Measurements from ENCODE around the gene FLT3LG. TPM values are rescaled to one million over a fixed set of nuclear protein-coding genes. Genes with fewer than 3 reads are reported as not detected.
A peak's percentile ranks its signal among the peaks of the same experiment; 100 is the strongest.

FLT3LG gene
- total and polyA plus RNA-seq, 2 experiments from 2014 or later, result 1.3 to 4.6 TPM

DNA sequence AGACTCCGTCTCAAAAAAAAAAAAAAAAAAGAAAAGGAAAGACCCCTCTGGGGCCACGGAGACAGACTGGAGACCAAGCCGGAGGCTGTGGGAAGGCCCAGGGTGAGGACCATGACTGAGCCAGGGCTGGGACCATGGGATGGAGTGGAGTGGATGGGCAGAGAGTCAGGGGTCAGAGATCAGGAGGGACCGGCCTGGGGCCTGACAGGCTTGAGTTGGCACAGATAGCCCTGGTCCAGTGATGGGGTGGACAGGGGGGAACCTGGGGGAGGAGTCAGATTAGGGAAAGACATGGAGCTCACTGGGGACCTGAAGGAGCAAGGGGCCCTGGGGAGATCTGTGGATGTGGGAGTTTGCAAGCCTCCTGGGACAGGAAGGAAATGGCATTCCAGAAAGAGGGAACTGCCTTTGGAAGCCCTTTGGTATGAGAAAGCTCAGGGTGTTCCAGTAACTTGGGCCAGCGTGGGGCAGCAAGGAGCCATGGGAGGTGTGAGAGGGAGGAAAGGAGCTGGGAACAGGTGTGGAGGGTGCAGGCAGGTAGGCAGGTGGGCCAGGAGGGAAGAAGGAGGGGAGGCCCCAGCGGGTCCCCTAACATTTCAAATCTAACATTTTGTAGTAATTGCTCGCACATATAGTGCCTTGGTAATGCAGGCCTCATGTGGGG lies 7.1 kb downstream of the FLT3LG start:
- whole genome bisulfite sequencing, 2 experiments (ENCODE audit: low coverage in 1 of 2, low lambda C conversion rate in 2 of 2, missing lambda C conversion rate in 2 of 2), result 84 to 91% methylated on average over 5 to 7 of the region's 7 CpGs
- in situ Hi-C loops (cut with MboI), result no loop called here

GRCh38 chr19:49486232-49486631 lies 12.2 kb downstream of the FLT3LG start:
- H3K27me3 ChIP-seq (replicated peaks; ENCODE audit: insufficient read depth), result no peaks in the 10 kb centered on the region
- no peak overlapping the region for H3K4me2 ChIP-seq (ENCODE audit: unreplicated experiment)
- peaks cover 24% of the 10 kb centered on the region for H3K36me3 ChIP-seq (ENCODE audit: low read depth)
- H3K9me3 ChIP-seq (ENCODE audit: low read depth), result no peaks in the 10 kb centered on the region
- H3K4me1 ChIP-seq (ENCODE audit: insufficient read depth), result peaks cover 7% of the 10 kb centered on the region; the same call in 1 of the 2 replicates
- WGBS, 2 experiments (ENCODE audit: low coverage in 1 of 2, low lambda C conversion rate in 2 of 2, missing lambda C conversion rate in 2 of 2), result 91 to 92% methylated on average over 7 of the region's 7 CpGs
- H3K4me3 ChIP-seq, result no peak overlapping the region
- in situ Hi-C loops (cut with MboI), result no loop called here
- TF ChIP-seq EZH2 (IDR thresholded peaks at IDR 0.05; ENCODE audit: insufficient read depth, poor library complexity, severe bottlenecking), result no peak
- TF ChIP-seq EZH2phosphoT487 (IDR thresholded peaks at IDR 0.05; ENCODE audit: insufficient read depth, low read depth), result no peak
- H3F3A ChIP-seq (ENCODE audit: insufficient read depth), result peaks cover 31% of the 10 kb centered on the region
- no peak for DNase-seq
- H3K27ac ChIP-seq, result no peak overlapping the region
- peaks cover 12% of the 10 kb centered on the region; the same call in 1 of the 2 replicates for H4K20me1 ChIP-seq (ENCODE audit: insufficient read depth)
- H3K9me2 ChIP-seq (ENCODE audit: insufficient read depth), result no peaks in the 10 kb centered on the region
- H2AFZ ChIP-seq, result peak overlapping the region; percentile 81; the same call in 1 of the 2 replicates
- no peak overlapping the region for H3K9ac ChIP-seq
- H3K79me2 ChIP-seq (ENCODE audit: insufficient read depth), result peaks cover 39% of the 10 kb centered on the region

More for the DNA sequence above, 7.1 kb downstream of the FLT3LG start:
- TF ChIP-seq EZH2 (IDR thresholded peaks at IDR 0.05; ENCODE audit: insufficient read depth, poor library complexity, severe bottlenecking), result no peak
- no peak for TF ChIP-seq EZH2phosphoT487 (IDR thresholded peaks at IDR 0.05; ENCODE audit: insufficient read depth, low read depth)
- Histone ChIP-seq H2AFZ (no peak overlapping the region), H3K9ac (no peak overlapping the region), H3K27me3 (replicated peaks; ENCODE audit: insufficient read depth) (no peaks in the 10 kb centered on the region), H3K9me2 (ENCODE audit: insufficient read depth) (no peaks in the 10 kb centered on the region), H3K4me3 (no peak overlapping the region), H3K4me2 (ENCODE audit: unreplicated experiment) (no peak overlapping the region), H3F3A (ENCODE audit: insufficient read depth) (no peaks in the 10 kb centered on the region), H3K4me1 (ENCODE audit: insufficient read depth) (no peaks in the 10 kb centered on the region), H4K20me1 (ENCODE audit: insufficient read depth) (no peaks in the 10 kb centered on the region), H3K79me2 (ENCODE audit: insufficient read depth) (no peaks in the 10 kb centered on the region), H3K36me3 (ENCODE audit: low read depth) (no peaks in the 10 kb centered on the region), H3K9me3 (ENCODE audit: low read depth) (no peaks in the 10 kb centered on the region), H3K27ac (no peak overlapping the region)
- DNase-seq, result no peak

GRCh38 chr19:49486710-49487276 lies 12.8 kb downstream of the FLT3LG start:
- peak overlapping the region; percentile 81 for H2AFZ ChIP-seq
- TF ChIP-seq EZH2 (IDR thresholded peaks at IDR 0.05; ENCODE audit: insufficient read depth, poor library complexity, severe bottlenecking) (no peak), EZH2phosphoT487 (IDR thresholded peaks at IDR 0.05; ENCODE audit: insufficient read depth, low read depth) (no peak)
- in situ Hi-C loops (cut with MboI), result no loop called here
- DNase-seq, result no peak
- H4K20me1 ChIP-seq (ENCODE audit: insufficient read depth), result peaks cover 12% of the 10 kb centered on the region; the same call in 1 of the 2 replicates
- no peaks in the 10 kb centered on the region for H3K9me3 ChIP-seq (ENCODE audit: low read depth)
- no peak overlapping the region for H3K4me2 ChIP-seq (ENCODE audit: unreplicated experiment)
- peaks cover 35% of the 10 kb centered on the region for H3F3A ChIP-seq (ENCODE audit: insufficient read depth)
- H3K9ac ChIP-seq, result peak overlapping the region; percentile 22; the same call in 1 of the 2 replicates
- H3K27me3 ChIP-seq (replicated peaks; ENCODE audit: insufficient read depth), result no peaks in the 10 kb centered on the region
- no peak overlapping the region for H3K27ac ChIP-seq
- H3K9me2 ChIP-seq (ENCODE audit: insufficient read depth), result no peaks in the 10 kb centered on the region
- peaks cover 7% of the 10 kb centered on the region; the same call in 1 of the 2 replicates for H3K4me1 ChIP-seq (ENCODE audit: insufficient read depth)
- peaks cover 44% of the 10 kb centered on the region for H3K79me2 ChIP-seq (ENCODE audit: insufficient read depth)
- H3K4me3 ChIP-seq, result no peak overlapping the region
- peaks cover 29% of the 10 kb centered on the region for H3K36me3 ChIP-seq (ENCODE audit: low read depth)
- 67 to 68% methylated on average over 23 of the region's 23 CpGs for WGBS, 2 experiments (ENCODE audit: low coverage in 1 of 2, low lambda C conversion rate in 2 of 2, missing lambda C conversion rate in 2 of 2)

DNA sequence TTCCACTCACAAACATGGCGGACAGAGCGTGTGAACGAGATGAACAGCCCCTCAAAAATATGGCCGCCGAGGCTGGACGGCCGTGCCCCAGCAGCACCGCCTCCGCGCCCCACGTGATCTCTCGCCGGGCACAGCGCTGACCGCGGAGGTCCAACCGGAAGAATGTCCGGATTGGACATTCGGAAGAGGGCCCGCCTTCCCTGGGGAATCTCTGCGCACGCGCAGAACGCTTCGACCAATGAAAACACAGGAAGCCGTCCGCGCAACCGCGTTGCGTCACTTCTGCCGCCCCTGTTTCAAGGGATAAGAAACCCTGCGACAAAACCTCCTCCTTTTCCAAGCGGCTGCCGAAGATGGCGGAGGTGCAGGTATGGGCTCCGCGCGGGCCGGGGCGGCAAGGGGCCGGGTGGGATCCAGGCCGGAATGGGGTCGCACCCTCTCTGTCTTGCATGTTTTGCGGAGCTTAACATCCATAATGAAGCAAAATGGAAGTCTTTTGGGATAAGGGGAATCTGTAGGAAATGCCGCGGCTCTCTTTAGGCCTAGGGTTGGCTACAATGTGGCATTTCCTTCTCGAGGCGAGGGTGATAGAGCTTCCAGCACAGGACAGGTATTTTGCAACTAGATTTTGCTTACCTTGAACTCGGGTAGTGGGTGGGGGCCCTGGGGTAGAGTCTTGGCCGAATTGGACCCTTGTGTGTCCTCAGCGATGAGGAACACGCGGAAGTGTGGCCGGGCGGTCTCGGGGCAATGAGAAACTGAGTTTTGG lies 13.4 kb downstream of the FLT3LG start, which contains the start of gene RPL13A:
RPL13A (plus strand) TSS at position 332 of the 769 bp plus-strand sequence; CDS start at position 354, 22 bp downstream.
- peak within 1 kb of the TSS; percentile 81 for H2AFZ ChIP-seq
- H3K9me3 ChIP-seq (ENCODE audit: low read depth), result no peaks in the 10 kb centered on the region
- H3K4me2 ChIP-seq (ENCODE audit: unreplicated experiment), result peak within 1 kb of the TSS; percentile 99
- in situ Hi-C loops (cut with MboI), result no loop called here
- peaks cover 12% of the 10 kb centered on the region; the same call in 1 of the 2 replicates for H4K20me1 ChIP-seq (ENCODE audit: insufficient read depth)
- H3K4me1 ChIP-seq (ENCODE audit: insufficient read depth), result peaks cover 7% of the 10 kb centered on the region; the same call in 1 of the 2 replicates
- H3K79me2 ChIP-seq (ENCODE audit: insufficient read depth), result peaks cover 45% of the 10 kb centered on the region
- H3K36me3 ChIP-seq (ENCODE audit: low read depth), result peaks cover 35% of the 10 kb centered on the region
- 1 to 2% methylated on average over 57 of the region's 57 CpGs for WGBS, 2 experiments (ENCODE audit: low coverage in 1 of 2, low lambda C conversion rate in 2 of 2, missing lambda C conversion rate in 2 of 2)
- TF ChIP-seq EZH2phosphoT487 (IDR thresholded peaks at IDR 0.05; ENCODE audit: insufficient read depth, low read depth) (no peak), EZH2 (IDR thresholded peaks at IDR 0.05; ENCODE audit: insufficient read depth, poor library complexity, severe bottlenecking) (no peak)
- peak within 1 kb of the TSS; percentile 86 for H3K27ac ChIP-seq
- peak within 1 kb of the TSS; percentile 92 for H3K4me3 ChIP-seq
- H3F3A ChIP-seq (ENCODE audit: insufficient read depth), result peaks cover 42% of the 10 kb centered on the region
- peak; percentile 99 for DNase-seq
- no peaks in the 10 kb centered on the region for H3K9me2 ChIP-seq (ENCODE audit: insufficient read depth)
- H3K9ac ChIP-seq, result peak within 1 kb of the TSS; percentile 99
- H3K27me3 ChIP-seq (replicated peaks; ENCODE audit: insufficient read depth), result no peaks in the 10 kb centered on the region

All from GM23248 (cell line).